ENCODE data around the gene RILPL1.

DNA sequence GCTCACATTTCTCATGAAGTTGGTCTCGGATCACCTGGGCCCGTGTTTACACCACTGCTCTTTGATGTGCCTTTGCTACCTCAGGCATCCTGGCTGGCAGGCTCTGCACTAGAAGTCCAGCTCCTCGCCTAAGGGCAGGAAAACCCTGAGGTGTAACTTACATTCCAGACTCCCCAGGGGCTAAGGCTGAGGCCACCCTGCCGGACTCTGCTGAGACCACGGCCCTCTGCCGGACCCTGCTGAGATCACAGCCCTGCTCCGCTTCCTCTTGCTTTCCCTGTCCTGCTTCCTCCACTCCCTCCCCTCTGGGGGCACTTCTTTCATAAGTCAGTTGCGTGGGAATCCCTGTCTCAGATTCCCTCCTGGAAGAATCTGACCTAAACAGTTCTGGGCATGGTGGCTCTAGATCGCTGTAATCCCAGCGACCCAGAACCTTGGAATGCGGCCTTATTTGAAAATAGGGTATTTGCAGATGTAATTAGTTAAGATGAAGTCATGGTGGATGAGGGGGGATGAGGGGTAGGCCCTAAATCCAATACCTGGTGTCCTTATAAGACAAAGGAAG is 17.2 kb downstream of the RILPL1 start:
- TF ChIP-seq POLR2AphosphoS5 (IDR thresholded peaks at IDR 0.05), result no peak
- TF ChIP-seq, protein P1, sequence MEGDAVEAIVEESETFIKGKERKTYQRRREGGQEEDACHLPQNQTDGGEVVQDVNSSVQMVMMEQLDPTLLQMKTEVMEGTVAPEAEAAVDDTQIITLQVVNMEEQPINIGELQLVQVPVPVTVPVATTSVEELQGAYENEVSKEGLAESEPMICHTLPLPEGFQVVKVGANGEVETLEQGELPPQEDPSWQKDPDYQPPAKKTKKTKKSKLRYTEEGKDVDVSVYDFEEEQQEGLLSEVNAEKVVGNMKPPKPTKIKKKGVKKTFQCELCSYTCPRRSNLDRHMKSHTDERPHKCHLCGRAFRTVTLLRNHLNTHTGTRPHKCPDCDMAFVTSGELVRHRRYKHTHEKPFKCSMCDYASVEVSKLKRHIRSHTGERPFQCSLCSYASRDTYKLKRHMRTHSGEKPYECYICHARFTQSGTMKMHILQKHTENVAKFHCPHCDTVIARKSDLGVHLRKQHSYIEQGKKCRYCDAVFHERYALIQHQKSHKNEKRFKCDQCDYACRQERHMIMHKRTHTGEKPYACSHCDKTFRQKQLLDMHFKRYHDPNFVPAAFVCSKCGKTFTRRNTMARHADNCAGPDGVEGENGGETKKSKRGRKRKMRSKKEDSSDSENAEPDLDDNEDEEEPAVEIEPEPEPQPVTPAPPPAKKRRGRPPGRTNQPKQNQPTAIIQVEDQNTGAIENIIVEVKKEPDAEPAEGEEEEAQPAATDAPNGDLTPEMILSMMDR (IDR thresholded peaks at IDR 0.05), result no peak
- TF ChIP-seq POLR2A (IDR thresholded peaks at IDR 0.05), result no peak
- TF ChIP-seq EP300 (IDR thresholded peaks at IDR 0.05), result no peak

All from gastroesophageal sphincter (tissue), 3 donors.